ENCODE measurements around the gene UBASH3B. TPM values are rescaled to one million over a fixed set of nuclear protein-coding genes. Genes with fewer than 3 reads are reported as not detected.
"Not testable (repeated sequence)": the region's sequence is repeated elsewhere in the genome, so short reads cannot be mapped to it uniquely, and the experiment has no call there.

UBASH3B gene
- total RNA-seq, 1 donor from 2014 or later, result 4.2 TPM

- intact Hi-C loops (cut with DNase I), result loop anchor here (2.0 to 5.0 kb wide), 2 partner anchors 55 to 220 kb away; no protein-coding TSS in a partner anchor
Measured at GRCh38 chr11:122852074-122852795, 196.7 kb downstream of the UBASH3B start.

DNA sequence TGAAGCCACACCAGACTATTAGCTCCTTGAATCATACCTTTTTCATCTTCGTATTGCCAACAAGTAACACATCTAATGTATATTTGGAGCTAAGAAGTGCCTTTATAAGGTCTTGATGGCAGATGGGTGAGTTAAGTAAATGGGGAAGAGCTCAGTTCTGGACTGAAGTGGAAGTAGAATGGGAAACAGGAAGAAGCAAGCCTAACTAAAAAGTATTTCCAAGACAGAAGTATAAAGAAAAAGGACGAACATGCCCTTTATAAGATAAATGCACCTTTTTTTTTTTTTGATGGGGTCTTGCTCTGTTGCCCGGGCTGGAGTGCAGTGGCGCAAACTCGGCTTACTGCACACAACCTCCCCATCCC is 197.3 kb downstream of the UBASH3B start:
- intact Hi-C loops (cut with DNase I), result loop anchor here (2.0 to 5.0 kb wide), 2 partner anchors 56 to 220 kb away; no protein-coding TSS in a partner anchor
- no peak for DNase-seq (ENCODE audit: low spot score)

More at GRCh38 chr11:122852074-122852795, 196.7 kb downstream of the UBASH3B start:
- DNase-seq (ENCODE audit: low spot score), result no peak

DNA sequence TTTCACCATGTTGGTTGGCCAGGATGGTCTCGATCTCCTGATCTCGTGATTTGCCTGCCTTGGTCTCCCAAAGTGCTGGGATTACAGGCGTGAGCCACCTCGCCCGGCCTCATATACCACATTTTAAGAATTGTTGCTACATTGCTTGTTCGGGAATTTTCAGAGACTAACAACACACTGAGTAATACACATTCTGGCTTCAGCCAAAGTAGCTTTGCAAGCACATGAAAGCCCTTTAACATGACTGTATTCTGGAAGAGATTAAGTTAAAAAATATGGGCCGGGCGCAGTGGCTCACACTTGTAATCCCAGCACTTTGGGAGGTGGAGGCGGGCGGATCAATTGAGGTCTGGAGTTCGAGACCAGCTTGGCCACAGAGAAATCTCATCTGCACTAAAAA is 197.7 kb downstream of the UBASH3B start:
- intact Hi-C loops (cut with DNase I), result loop anchor here (2.0 to 5.0 kb wide), 2 partner anchors 56 to 221 kb away; no protein-coding TSS in a partner anchor
- no peak for DNase-seq (ENCODE audit: low spot score)

DNA sequence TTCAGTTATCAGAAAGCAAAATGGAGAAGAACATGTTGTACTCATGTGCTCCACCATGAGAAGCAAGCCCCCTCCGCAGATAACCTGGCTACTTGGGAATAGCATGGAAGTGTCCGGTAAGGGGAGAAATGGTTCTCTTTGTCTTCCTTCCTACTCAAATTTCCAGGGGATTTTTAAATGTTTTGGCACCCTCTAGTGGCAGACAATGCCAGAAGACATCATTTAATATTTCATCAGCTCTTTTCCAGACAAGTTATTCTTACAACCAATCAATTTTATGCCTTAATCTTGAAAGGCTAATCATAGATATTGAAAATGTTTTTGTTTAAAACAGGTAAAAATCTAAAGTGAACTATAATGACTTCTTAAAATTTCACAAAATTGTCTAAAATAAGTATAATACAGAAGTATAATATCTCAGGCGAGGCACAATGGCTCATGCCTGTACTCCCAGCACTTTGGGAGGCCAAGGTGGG is 198.5 kb downstream of the UBASH3B start:
- intact Hi-C loops (cut with DNase I), result loop anchor here (2.0 to 5.0 kb wide), 3 partner anchors 57 to 273 kb away; no protein-coding TSS in a partner anchor
- no peak for DNase-seq (ENCODE audit: low spot score)

DNA sequence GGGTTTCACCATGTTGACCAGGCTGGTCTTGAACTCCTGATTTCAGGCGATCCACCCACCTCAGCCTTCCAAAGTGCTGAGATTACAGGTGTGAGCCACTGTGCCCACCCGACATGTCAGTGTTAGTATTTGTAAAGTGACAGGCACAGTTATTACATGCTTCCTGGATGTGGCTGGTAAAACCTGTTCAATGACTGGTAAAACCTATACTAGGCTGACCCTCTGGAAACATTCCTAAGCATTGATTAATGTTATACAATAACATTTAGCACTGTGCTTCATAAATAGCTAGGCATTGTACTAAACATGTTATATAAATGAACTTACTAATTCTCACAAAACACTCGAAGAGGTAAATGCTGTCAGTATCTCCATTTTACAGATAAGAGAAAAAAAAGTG is 206.1 kb downstream of the UBASH3B start:
- intact Hi-C loops (cut with DNase I), result no loop called here
- no peak for DNase-seq (ENCODE audit: low spot score)

DNA sequence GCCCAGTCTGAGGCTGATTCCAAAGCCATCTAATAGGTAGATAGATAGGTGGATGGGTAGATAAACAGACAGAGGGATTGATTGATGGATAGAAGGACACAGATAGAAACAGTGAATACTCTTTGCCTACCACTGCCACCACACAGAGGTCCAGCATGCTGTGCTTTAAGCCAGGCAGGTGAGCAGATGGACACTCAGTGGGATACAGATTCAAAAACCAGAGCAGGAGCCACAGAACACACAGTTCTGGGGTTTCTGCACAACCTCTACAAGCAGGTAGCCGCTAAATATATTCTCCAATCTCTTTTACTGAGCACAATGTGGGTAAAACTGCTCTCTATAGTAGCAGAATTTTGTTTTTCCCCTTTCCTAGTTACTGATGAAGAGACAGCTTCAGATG is 206.6 kb downstream of the UBASH3B start:
- intact Hi-C loops (cut with DNase I), result no loop called here
- no peak for DNase-seq (ENCODE audit: low spot score)

DNA sequence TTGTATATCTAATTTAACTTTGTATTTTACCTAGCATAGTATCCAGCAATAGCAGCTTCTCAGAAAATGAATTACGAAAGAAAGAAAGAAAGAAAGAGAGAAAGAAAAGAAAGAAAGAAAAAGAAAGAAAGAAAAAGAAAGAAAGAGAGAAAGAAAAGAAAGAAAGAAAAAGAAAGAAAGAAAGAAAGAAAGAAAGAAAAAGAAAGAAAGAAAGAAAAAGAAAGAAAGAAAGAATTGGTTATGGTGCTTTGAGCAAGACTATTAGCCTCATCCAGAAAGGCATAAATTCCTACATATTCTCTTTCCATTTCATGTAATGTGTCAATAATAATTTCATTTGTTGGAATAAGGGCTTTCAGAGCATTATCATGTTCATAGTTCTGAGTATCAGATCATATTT is 207.6 kb downstream of the UBASH3B start:
- DNase-seq (ENCODE audit: low spot score); intact Hi-C loops (cut with DNase I): not testable (repeated sequence)

- intact Hi-C loops (cut with DNase I), result loop anchor here (1.0 kb wide), 1 partner anchor 159 kb away; no protein-coding TSS in a partner anchor
- no peak for DNase-seq (ENCODE audit: low spot score)
Measured at GRCh38 chr11:122863704-122864326, 208.3 kb downstream of the UBASH3B start.

Other genes with a start within 250 kb of the UBASH3B start
- gene CRTAM, start 182.8 kb downstream of the UBASH3B start, total RNA-seq, result 0.46 TPM
- 1.3 TPM for gene JHY, start 227.0 kb downstream of the UBASH3B start, total RNA-seq